ENCODE data around the gene ABCB8. TPM values are rescaled to one million over a fixed set of nuclear protein-coding genes. Genes with fewer than 3 reads are reported as not detected.

The ABCB8 gene
- total and polyA plus RNA-seq, 9 of the 15 experiments (the other 6 are each of a cell fraction or from before 2014, with no cell fraction given), result 7.6 to 106 (median 36.3) TPM

GRCh38 chr7:151080067-151080521, 51.8 kb downstream of the ABCB8 start:
- Histone ChIP-seq H3K27me3 (ENCODE audit: control insufficient read depth in 2 of 2, insufficient read depth in 2 of 2, low read length in 2 of 2) (no peaks in the 10 kb centered on the region), H3K9ac (ENCODE audit: insufficient read depth in 1 of 2, low read depth in 2 of 2, low read length in 2 of 2) (peak overlapping the region; percentile 94 to 97), H4K20me1 (replicated peaks; ENCODE audit: control insufficient read depth, insufficient read depth, low read length) (peaks cover 5% of the 10 kb centered on the region), H3K4me1 (replicated peaks in 1 of 2; ENCODE audit: control insufficient read depth in 2 of 2, insufficient read depth in 2 of 2, low read length in 2 of 2) (peaks cover 43 to 88% of the 10 kb centered on the region in 2 experiments), H2AFZ (ENCODE audit: low read depth, low read length) (peak overlapping the region; percentile 78), H3K79me2 (ENCODE audit: control insufficient read depth, insufficient read depth, low read length) (peaks cover 46% of the 10 kb centered on the region), H3K36me3 (ENCODE audit: control insufficient read depth, insufficient read depth, low read length) (peaks cover 56% of the 10 kb centered on the region), H3K9me1 (ENCODE audit: control insufficient read depth, insufficient read depth, low read length) (no peaks in the 10 kb centered on the region), H3K4me3 (peak overlapping the region; percentile 89), H3K9me3 (replicated peaks; ENCODE audit: control insufficient read depth, insufficient read depth, low read depth, low read length) (no peaks in the 10 kb centered on the region), H3K4me2 (ENCODE audit: insufficient read depth, low read length) (peak overlapping the region; percentile 97), H3K27ac (ENCODE audit: extremely low read depth, low read depth, low read length) (peak overlapping the region; percentile 94)
- BruUV-seq (replicated peaks), result TSS peak; percentile 57
- in situ Hi-C loops (cut with MboI), result no loop called here
- FAIRE-seq, result peak; percentile 69
- POLR2A ChIA-PET, result interaction anchor here (0.6 to 3.5 kb wide), 17 partner anchors 8 to 757 kb away, joined by 3 to 24 read pairs (median 7); partner anchors contain the start of genes ABCB8, ACTR3C, LRRC61 and SLC4A2
- DNase-seq (ENCODE audit: extremely low read depth in 1 of 4, low spot score in 3 of 4), result peak in 3 of 4 experiments; percentile 63 to 65 (median 64)
- ATAC-seq, result peak; percentile 4
- intact Hi-C loops (cut with micrococcal nuclease), result loop anchor here (1.0 to 10.0 kb wide), 2 partner anchors 19 to 765 kb away; no protein-coding TSS in a partner anchor
- 1% methylated on average over 31 of the region's 31 CpGs for WGBS (ENCODE audit: insufficient coverage, low coverage, missing lambda C conversion rate)
- CTCF ChIA-PET (ENCODE audit: low intra/inter-chr PET ratio), result no interaction called here
- TF ChIP-seq SMARCA4 (IDR thresholded peaks at IDR 0.05), result peak; percentile 53; the same call in 1 of the 2 replicates
- TF ChIP-seq ATF7 (IDR thresholded peaks at IDR 0.05), result peak; percentile 8; the same call in 1 of the 2 replicates
- TF ChIP-seq BHLHE40 (IDR thresholded peaks at IDR 0.05; ENCODE audit: low read length), result peak; percentile 4; the same call in 1 of the 2 replicates
- peak in 1 of 2 experiments; percentile 28; a peak in 2 of 4 replicates for TF ChIP-seq SIN3A (IDR thresholded peaks at IDR 0.05; ENCODE audit: borderline replicate concordance in 2 of 2, control insufficient read depth in 1 of 2, low read depth in 2 of 2, low read length in 2 of 2)
- TF ChIP-seq SREBF1 (IDR thresholded peaks at IDR 0.05; ENCODE audit: borderline replicate concordance, low read depth, low read length), result no peak
- TF ChIP-seq ARID4B (CRISPR knock-in tag; IDR thresholded peaks at IDR 0.05), result peak; percentile 78; the same call in 1 of the 2 replicates
- no peak for TF ChIP-seq TAF9B (IDR thresholded peaks at IDR 0.05; ENCODE audit: partially characterized antibody)
- no peak for TF ChIP-seq TRIM28 (IDR thresholded peaks at IDR 0.05)
- 0 out of 2 replicates have a peak, but pooled peaks have one; percentile 22 for TF ChIP-seq ZNF263 (CRISPR knock-in tag; IDR thresholded peaks at IDR 0.05; ENCODE audit: borderline replicate concordance)
- peak; percentile 44; the same call in 1 of the 2 replicates for TF ChIP-seq E2F3 (CRISPR knock-in tag; IDR thresholded peaks at IDR 0.05)
- TF ChIP-seq HMG20B (CRISPR knock-in tag; IDR thresholded peaks at IDR 0.05), result no peak
- no peak for TF ChIP-seq RBM14 (IDR thresholded peaks at IDR 0.05; ENCODE audit: borderline replicate concordance, insufficient read depth, low read depth, low read length)
- TF ChIP-seq FOXM1 (IDR thresholded peaks at IDR 0.05; ENCODE audit: low read depth), result no peak
- TF ChIP-seq FOXM1 (CRISPR knock-in tag; IDR thresholded peaks at IDR 0.05; ENCODE audit: low read depth), result peak; percentile 61; the same call in 1 of the 2 replicates
- no peak for TF ChIP-seq ZNF280B (CRISPR knock-in tag; IDR thresholded peaks at IDR 0.05)
- peak; percentile 88 for TF ChIP-seq ZNF511 (CRISPR knock-in tag; IDR thresholded peaks at IDR 0.05)
- no peak for TF ChIP-seq ZNF778 (CRISPR knock-in tag; IDR thresholded peaks at IDR 0.05)

Data from K562 (cell line).